HG03095 (cell line): ENCODE data around the gene IL1RAPL2.
"Not testable (repeated sequence)": the region's sequence is repeated elsewhere in the genome, so short reads cannot be mapped to it uniquely, and the experiment has no call there.

Source experiments
- ATAC-seq: cut with Tn5 transposase; IDR thresholded peaks from one replicate; pipeline ENCODE4 v1.9.1; 2021; ENCODE audit warnings: moderate library complexity; ENCODE audit not compliant: unreplicated experiment

Gene IL1RAPL2

GRCh38 chrX:105006103-105006502 lies 440.1 kb downstream of the IL1RAPL2 start:
- ATAC-seq: no peak

- no peak for ATAC-seq
Observed at GRCh38 chrX:105006996-105007395, 441.0 kb downstream of the IL1RAPL2 start.

DNA sequence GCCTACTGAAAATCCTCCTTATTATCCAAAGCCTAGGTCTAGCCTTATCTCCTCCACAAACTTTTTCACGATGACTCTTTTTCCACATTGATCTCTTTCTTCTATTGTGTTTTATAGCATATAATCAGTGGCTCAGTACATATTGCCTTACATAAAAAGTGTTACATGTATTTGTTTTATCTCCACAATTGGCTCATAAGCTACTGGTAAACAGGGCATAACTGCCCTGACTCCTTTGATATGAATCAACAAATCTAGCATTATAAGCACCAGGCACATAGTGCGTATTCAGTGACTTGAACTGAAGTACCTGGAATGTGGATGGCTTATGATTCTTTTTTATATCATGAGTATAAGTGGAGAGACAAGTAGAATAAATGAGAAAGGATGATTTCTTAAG lies 447.7 kb downstream of the IL1RAPL2 start:
- no peak for ATAC-seq

GRCh38 chrX:105017641-105018040 lies 451.6 kb downstream of the IL1RAPL2 start:
- ATAC-seq: no peak

- ATAC-seq: no peak
Observed at GRCh38 chrX:105018865-105019264, 452.9 kb downstream of the IL1RAPL2 start.

- ATAC-seq: not testable (repeated sequence)
Observed at GRCh38 chrX:105028962-105029361, 463.0 kb downstream of the IL1RAPL2 start.

DNA sequence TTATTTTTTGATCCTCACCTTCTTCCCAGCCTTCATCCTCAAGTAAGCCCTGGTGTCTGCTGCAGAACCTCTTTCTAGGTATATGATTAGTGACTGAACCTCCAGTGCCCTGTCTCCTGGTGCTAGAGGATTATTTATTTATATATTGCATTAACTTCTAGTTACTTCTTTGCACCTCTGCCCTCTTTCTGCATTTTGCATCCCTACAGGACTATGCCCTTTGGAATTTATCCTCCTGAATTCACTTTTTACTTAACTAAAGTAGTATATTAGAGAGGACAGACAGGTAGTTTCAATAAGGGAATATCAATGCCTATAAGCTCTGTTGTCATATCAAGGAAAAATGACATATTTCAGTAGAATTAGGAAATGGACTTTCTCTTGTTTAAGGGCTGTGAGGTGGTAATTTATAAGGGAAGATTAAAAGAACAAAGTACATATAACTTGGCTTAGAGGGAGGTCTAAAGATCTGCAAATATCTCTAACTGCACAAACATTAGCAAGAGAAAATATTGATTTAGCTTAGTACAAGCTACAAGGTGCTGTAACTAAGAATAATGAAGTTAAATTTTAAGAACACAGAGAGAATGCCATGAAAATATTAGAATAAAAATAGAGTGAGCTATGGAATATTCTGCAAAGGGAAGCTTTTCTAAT lies 472.8 kb downstream of the IL1RAPL2 start:
- ATAC-seq: no peak

- no peak for ATAC-seq
Observed at GRCh38 chrX:105050921-105051320, 484.9 kb downstream of the IL1RAPL2 start.

GRCh38 chrX:105051364-105051763 lies 485.4 kb downstream of the IL1RAPL2 start:
- ATAC-seq: no peak

DNA sequence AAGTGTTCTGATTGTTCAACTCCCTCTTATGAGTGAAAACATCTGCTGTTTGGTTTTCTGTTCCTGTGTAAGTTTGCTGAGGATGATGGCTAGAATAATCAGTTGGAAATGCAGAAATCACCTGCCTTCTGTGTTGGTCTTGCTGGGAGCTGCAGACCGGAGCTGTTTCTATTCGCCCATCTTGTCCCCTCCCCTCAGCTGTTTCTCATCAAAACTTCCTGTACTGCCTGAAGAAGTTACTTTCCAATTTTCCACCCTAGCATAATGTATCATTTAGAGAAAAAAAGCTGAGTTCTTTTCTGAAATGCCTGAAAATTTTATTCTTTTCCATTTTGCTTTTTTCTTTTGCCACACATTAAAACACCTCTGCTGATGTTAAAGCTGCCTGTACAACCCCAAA lies 486.9 kb downstream of the IL1RAPL2 start:
- no peak for ATAC-seq

DNA sequence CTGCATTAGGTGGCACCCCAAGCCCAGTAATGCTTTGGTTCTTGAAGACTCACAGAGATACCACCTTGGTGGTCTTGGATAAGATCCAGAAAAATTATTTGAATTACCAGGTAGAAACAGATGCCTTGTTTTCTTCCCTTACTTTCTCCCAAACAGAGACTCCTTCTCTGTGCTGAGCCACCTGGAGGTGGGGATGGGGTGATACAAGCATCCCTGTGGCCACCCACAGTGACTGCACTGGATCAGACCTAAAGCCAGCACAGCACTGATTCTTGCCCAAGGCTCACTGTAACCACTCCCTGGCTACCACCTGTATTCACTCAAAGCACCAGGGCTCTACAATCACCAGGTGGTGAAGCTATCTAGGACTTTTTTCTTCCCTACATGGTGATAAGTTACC lies 497.7 kb downstream of the IL1RAPL2 start:
- no peak for ATAC-seq

- ATAC-seq: no peak
Observed at GRCh38 chrX:105098201-105098600, 532.2 kb downstream of the IL1RAPL2 start.

- ATAC-seq: no peak
Observed at GRCh38 chrX:105098812-105099211, 532.8 kb downstream of the IL1RAPL2 start.

- ATAC-seq: no peak
Observed at GRCh38 chrX:105101378-105101777, 535.4 kb downstream of the IL1RAPL2 start.

- ATAC-seq: no peak
Observed at GRCh38 chrX:105109936-105110335, 543.9 kb downstream of the IL1RAPL2 start.

- ATAC-seq: no peak
Observed at GRCh38 chrX:105114554-105115130, 548.6 kb downstream of the IL1RAPL2 start.

DNA sequence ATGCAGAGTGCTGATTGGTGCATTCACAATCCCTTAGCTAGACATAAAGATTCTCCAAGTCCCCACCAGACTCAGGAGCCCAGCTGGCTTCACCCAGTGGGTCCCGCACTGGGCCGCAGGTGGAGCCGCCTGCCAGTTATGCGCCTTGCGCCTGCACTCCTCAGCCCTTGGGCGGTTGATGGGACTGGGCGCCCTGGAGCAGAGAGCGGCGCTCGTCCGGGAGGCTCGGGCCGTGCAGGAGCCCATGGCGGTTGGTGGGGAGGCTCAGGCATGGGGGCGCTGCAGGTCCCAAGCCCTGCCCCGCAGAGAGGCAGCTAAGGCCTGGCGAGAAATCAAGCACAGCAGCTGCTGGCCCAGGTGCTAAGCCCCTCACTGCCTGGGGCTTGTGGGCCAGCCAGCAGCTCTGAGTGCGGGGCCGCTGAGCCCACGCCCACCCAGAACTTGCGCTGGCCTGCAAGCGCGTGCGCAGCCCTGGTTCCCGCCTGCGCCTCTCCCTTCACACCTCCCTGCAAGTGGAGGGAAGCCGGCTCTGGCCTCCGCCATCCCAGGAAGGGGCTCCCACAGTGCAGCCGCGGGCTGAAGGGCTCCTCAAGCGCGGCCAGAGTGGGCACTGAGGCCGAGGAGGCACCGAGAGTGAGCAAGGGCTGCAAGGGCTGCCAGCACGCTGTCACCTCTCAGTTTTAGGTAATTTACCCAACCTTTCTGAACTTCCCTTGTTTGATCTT lies 549.8 kb downstream of the IL1RAPL2 start:
- not testable (repeated sequence) for ATAC-seq

DNA sequence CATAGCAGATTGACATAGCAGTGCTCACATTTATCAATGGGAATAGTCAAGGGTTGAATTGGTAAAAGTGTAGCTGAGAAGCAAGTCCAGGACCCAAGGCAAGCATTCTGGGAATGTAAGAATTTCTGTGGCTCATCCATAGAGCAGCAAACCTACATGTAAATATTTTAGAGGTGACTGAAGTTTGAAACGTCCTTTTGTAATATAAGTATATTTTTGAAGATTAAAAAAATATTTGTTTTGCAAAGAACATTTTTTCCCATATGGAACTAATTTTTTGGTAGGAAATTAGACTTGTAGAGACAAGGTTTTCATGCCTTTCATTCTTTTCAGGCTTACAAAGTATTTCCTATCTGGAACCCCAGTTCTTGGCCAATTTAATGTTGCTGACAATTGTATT lies 550.5 kb downstream of the IL1RAPL2 start:
- ATAC-seq: no peak

DNA sequence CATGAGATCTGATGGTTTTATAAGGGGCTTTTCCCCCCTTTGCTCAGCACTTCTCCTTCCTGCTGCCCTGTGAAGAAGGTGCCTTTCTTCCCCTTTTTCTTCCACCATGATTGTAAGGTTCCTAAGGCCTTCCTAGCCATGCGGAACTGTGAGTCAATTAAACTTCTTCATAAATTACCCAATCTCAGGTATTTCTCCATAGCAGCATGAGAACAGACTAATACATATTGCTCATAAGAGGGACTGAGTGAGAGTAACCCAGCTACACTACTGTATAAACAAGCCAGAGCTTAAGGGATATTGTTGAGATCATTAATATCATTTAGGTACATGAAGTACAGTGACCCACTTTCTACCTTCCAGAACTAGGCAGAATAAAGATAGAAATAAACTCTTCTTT lies 551.6 kb downstream of the IL1RAPL2 start:
- ATAC-seq: no peak

DNA sequence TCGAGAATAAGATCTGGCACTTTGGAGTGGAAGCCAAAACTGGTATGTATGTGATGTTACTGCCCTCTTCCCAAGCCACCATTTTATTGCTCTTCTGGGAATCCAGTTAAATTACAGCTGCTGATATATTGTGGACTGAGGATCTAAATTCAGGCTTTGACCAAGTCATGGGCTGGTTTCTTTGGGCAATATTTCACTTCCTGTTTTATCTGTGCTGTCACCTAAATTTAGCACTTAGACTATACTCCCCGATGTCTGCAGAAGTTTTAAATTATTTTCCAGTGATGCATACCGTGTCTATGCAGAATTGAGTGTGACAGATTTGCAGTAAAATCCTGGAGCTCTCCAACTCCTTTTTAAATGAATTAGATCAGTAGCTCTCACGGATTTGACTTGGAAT lies 554.5 kb downstream of the IL1RAPL2 start:
- ATAC-seq: no peak

DNA sequence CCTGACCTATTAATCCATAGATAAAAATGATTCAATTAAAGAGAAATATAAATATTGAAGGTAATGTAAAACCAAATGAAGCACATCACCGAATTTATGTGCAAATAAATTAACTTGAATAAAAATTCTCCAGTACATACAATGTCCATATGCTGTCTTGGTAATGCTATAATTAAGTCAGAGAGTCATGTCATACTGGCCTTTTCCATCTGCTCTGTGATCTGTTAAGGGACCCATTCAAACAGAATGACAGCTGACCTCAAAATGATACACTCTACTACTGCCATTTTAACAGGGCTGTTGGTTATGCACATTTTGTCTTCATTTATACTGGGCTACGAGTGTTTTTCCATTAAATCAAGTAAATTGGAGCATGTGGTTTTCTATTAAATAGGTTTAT lies 555.2 kb downstream of the IL1RAPL2 start:
- no peak for ATAC-seq

DNA sequence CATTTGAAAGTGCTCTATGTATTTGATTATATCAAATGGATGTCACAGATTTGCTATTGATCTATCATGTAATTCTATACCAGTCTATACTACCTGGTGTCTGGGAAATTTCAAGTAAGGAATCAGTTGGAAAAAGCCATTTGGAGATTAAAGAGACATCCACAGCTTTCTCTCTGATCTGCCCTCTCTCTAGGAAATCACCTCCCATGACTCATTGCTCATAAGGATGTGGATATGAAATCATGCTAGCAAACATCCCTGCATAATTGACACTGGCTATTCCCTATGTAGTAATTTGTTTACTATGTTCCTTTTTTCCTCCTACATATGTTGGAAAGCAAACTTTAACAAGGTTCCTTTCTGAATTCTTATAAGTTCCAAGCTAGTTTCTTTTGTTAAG lies 560.2 kb downstream of the IL1RAPL2 start:
- ATAC-seq: no peak
